CD14-positive monocyte (primary cell): ENCODE data around the gene ATF4. TPM values are rescaled to one million over a fixed set of nuclear protein-coding genes. Genes with fewer than 3 reads are reported as not detected.

Source experiments
- DNase-seq, 3 donors: peaks; one replicate each; pipeline ENCODE4 v3.0.0-alpha.2; 2011 to 2022
- H2AFZ ChIP-seq: 2 replicates; pipeline ENCODE4 v1.6.0; 2012; ENCODE audit warnings: mild to moderate bottlenecking, low read depth, low read length, inconsistent platforms; ENCODE audit not compliant: insufficient read depth, poor library complexity, severe bottlenecking
- H3K27ac ChIP-seq, 2 donors: 1 replicate in 1 of 2; 2 replicates in 1 of 2; pipeline ENCODE4 v1.5.1; 2012 to 2013; ENCODE audit warnings: low read length in 2 of 2, control low read depth in 1 of 2, inconsistent platforms in 1 of 2, low read depth in 1 of 2, mild to moderate bottlenecking in 1 of 2
- H3K27me3 ChIP-seq, 2 donors: one replicate each; pipeline versions ENCODE4 v1.6.0 to v1.6.1; 2011 to 2013; ENCODE audit warnings: low read length in 2 of 2; ENCODE audit not compliant: control insufficient read depth in 2 of 2, insufficient read depth in 2 of 2
- H3K36me3 ChIP-seq, 2 donors: replicated peaks in 1 of 2; 1 replicate in 1 of 2; 2 replicates in 1 of 2; pipeline versions ENCODE4 v1.5.1 to v1.6.1; 2012 to 2013; ENCODE audit warnings: low read length in 2 of 2, control low read depth in 1 of 2, inconsistent platforms in 1 of 2, mild to moderate bottlenecking in 1 of 2; ENCODE audit not compliant: insufficient read depth in 2 of 2, control insufficient read depth in 1 of 2
- H3K4me1 ChIP-seq, 2 donors: 1 replicate in 1 of 2; 2 replicates in 1 of 2; pipeline versions ENCODE4 v1.5.1 to v1.6.1; 2012 to 2013; ENCODE audit warnings: low read length in 2 of 2, control low read depth in 1 of 2, inconsistent platforms in 1 of 2, mild to moderate bottlenecking in 1 of 2, moderate library complexity in 1 of 2; ENCODE audit not compliant: insufficient read depth in 2 of 2, control insufficient read depth in 1 of 2
- H3K4me2 ChIP-seq: replicated peaks from 2 replicates; pipeline ENCODE3; 2012; ENCODE audit warnings: low read length, moderate library complexity, mild to moderate bottlenecking; ENCODE audit not compliant: poor library complexity, severe bottlenecking; ENCODE audit errors: extremely low read depth
- H3K4me3 ChIP-seq, 3 experiments: fragments of 200-600 bp in 1 of 3; sonication (generic) in 1 of 3; replicated peaks in 1 of 3; 1 replicate in 2 of 3; 2 replicates in 1 of 3; pipeline ENCODE4 v1.5.1; 2011 to 2013; ENCODE audit warnings: low read length in 3 of 3, mild to moderate bottlenecking in 3 of 3, control low read depth in 2 of 3, low read depth in 2 of 3, inconsistent platforms in 1 of 3, moderate library complexity in 1 of 3
- H3K79me2 ChIP-seq: 2 replicates; pipeline ENCODE4 v1.6.0; 2012; ENCODE audit warnings: mild to moderate bottlenecking, control low read depth, inconsistent platforms, low read length, moderate library complexity; ENCODE audit not compliant: insufficient read depth
- H3K9ac ChIP-seq: 2 replicates; pipeline ENCODE4 v1.6.0; 2017; ENCODE audit warnings: low read length, mild to moderate bottlenecking; ENCODE audit not compliant: insufficient read depth, poor library complexity, severe bottlenecking
- H3K9me3 ChIP-seq, 2 donors: replicated peaks in 1 of 2; 1 replicate in 1 of 2; 2 replicates in 1 of 2; pipeline versions ENCODE4 v1.5.1 to v1.6.1; 2012 to 2013; ENCODE audit warnings: low read length in 2 of 2, control low read depth in 1 of 2; ENCODE audit not compliant: control insufficient read depth in 1 of 2, insufficient read depth in 1 of 2
- H4K20me1 ChIP-seq: 2 replicates; pipeline ENCODE4 v1.6.0; 2012; ENCODE audit warnings: mild to moderate bottlenecking, low read length, control low read depth, moderate library complexity; ENCODE audit not compliant: insufficient read depth
- H3K27ac Mint-ChIP-seq, 7 donors: one replicate each; pipeline ENCODE4 v1.8.0; 2020; ENCODE audit warnings: mild to moderate bottlenecking in 7 of 7, mixed read lengths in 7 of 7, moderate library complexity in 6 of 7, inconsistent platforms in 2 of 7
- H3K27me3 Mint-ChIP-seq, 3 donors: one replicate each; pipeline ENCODE4 v1.8.0; 2021 to 2022; ENCODE audit warnings: low read depth in 3 of 3, mild to moderate bottlenecking in 3 of 3, mixed read lengths in 3 of 3, moderate library complexity in 3 of 3, inconsistent platforms in 1 of 3
- H3K36me3 Mint-ChIP-seq, 2 donors: one replicate each; pipeline ENCODE4 v1.8.0; 2020; ENCODE audit warnings: mixed read lengths in 2 of 2, inconsistent platforms in 1 of 2, mild to moderate bottlenecking in 1 of 2
- H3K4me1 Mint-ChIP-seq: one replicate; pipeline ENCODE4 v1.8.0; 2020; ENCODE audit warnings: mild to moderate bottlenecking, mixed read lengths
- H3K4me3 Mint-ChIP-seq, 2 donors: one replicate each; pipeline ENCODE4 v1.8.0; 2020; ENCODE audit warnings: mild to moderate bottlenecking in 2 of 2, mixed read lengths in 2 of 2, moderate library complexity in 1 of 2
- H3K9me3 Mint-ChIP-seq, 7 donors: one replicate each; pipeline ENCODE4 v1.8.0; 2020 to 2022; ENCODE audit warnings: mixed read lengths in 7 of 7, mild to moderate bottlenecking in 6 of 7, moderate library complexity in 6 of 7, inconsistent platforms in 2 of 7
- WGBS: methylation state at CpG from one replicate; pipeline ENCODE4 v1.1.5; 2013; ENCODE audit warnings: missing lambda C conversion rate; ENCODE audit not compliant: insufficient coverage; 5-methylcytosine and 5-hydroxymethylcytosine counted together
- intact Hi-C, 2 donors: fragments of 100-400 bp; cut with micrococcal nuclease; formaldehyde crosslinking; loops; one replicate each; pipeline versions ENCODE4 v1.15.0 to v1.15.1; 2023
- polyA plus RNA-seq, 3 donors: library from polyadenylated mRNA; depleted of rRNA in 1 of 3; unstranded in 2 of 3; stranded (reverse) in 1 of 3; fragments of 300-500 nt in 2 of 3; fragments of >200 nt in 1 of 3; fragmentation: Illumina TruSeq in 2 of 3; gene quantifications; 1 replicate in 2 of 3; 2 replicates in 1 of 3; pipeline ENCODE4 v1.2.3, GENCODE V29; 2012 to 2021
- TF ChIP-seq, protein P1 (sequence below): fragments of 200-600 bp; IDR thresholded peaks from one replicate; pipeline ENCODE4 v1.8.0; 2022; ENCODE audit warnings: antibody characterized with exemption, mild to moderate bottlenecking

ATF4 gene
- polyA plus RNA-seq, 3 donors, result 55.1 to 606 (median 59.0) TPM

DNA sequence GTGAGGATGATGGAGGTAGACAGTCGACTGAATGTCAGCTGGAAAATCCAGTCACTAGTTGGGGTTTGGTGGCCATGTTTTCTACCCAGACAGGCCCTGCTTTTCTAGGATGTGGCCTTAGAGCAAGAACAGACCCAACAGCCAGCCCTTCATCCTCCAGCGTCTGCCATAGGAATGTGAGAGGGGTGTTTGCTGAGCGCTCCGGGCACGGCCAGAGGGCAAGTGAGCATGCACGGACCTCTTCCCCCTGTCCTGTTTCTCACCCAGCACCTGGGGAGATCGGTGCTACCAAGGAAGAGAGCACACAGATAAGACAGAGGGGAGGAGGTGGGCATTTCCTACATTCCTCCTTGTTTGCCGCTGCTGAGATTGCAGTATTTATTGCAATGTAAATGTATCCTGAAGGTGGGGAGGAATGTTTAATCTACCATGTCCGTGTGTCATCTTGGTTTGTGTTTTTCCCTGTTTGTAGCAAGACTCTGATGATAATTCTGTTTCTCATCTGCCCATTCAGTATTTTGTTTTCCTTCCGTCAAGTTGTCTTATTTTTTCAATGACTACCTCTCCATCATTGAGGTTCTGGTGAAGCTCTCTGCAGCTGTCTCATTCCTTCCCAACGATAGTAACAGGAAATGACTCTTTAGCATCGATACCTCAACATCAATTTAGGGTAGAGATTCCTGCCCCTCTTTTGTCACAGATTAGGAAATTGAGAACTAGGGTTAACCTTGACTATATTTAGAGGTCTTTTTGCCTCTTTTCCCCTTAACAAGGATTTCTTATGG, 4.9 kb upstream of the ATF4 start:
- Histone ChIP-seq H3K4me2 (no peak overlapping the region), H3K4me3 (no peak overlapping the region), H3K4me1 (peaks cover 18 to 23% of the 10 kb centered on the region in 2 donors), H3K27me3 (no peaks in the 10 kb centered on the region), H3K9me3 (no peaks in the 10 kb centered on the region), H3K36me3 (peaks cover 61 to 71% of the 10 kb centered on the region in 2 donors), H3K79me2 (peaks cover 50% of the 10 kb centered on the region), H3K9ac (no peak overlapping the region), H2AFZ (no peak overlapping the region), H4K20me1 (peaks cover 27% of the 10 kb centered on the region), H3K27ac (no peak overlapping the region)
- peaks cover 62 to 69% of the 10 kb centered on the region in 2 donors for H3K36me3 Mint-ChIP-seq
- TF ChIP-seq, protein P1, sequence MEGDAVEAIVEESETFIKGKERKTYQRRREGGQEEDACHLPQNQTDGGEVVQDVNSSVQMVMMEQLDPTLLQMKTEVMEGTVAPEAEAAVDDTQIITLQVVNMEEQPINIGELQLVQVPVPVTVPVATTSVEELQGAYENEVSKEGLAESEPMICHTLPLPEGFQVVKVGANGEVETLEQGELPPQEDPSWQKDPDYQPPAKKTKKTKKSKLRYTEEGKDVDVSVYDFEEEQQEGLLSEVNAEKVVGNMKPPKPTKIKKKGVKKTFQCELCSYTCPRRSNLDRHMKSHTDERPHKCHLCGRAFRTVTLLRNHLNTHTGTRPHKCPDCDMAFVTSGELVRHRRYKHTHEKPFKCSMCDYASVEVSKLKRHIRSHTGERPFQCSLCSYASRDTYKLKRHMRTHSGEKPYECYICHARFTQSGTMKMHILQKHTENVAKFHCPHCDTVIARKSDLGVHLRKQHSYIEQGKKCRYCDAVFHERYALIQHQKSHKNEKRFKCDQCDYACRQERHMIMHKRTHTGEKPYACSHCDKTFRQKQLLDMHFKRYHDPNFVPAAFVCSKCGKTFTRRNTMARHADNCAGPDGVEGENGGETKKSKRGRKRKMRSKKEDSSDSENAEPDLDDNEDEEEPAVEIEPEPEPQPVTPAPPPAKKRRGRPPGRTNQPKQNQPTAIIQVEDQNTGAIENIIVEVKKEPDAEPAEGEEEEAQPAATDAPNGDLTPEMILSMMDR, result no peak
- H3K27ac Mint-ChIP-seq, result no peak overlapping the region
- DNase-seq, result no peak
- no peaks in the 10 kb centered on the region for H3K9me3 Mint-ChIP-seq
- H3K4me1 Mint-ChIP-seq, result peaks cover 22% of the 10 kb centered on the region
- H3K27me3 Mint-ChIP-seq, result peaks cover 0 to 1% (median 0%) of the 10 kb centered on the region in 3 donors
- no peak overlapping the region for H3K4me3 Mint-ChIP-seq
- intact Hi-C loops, result no loop called here
- WGBS, result 72% methylated on average over 2 of the region's 12 CpGs

DNA sequence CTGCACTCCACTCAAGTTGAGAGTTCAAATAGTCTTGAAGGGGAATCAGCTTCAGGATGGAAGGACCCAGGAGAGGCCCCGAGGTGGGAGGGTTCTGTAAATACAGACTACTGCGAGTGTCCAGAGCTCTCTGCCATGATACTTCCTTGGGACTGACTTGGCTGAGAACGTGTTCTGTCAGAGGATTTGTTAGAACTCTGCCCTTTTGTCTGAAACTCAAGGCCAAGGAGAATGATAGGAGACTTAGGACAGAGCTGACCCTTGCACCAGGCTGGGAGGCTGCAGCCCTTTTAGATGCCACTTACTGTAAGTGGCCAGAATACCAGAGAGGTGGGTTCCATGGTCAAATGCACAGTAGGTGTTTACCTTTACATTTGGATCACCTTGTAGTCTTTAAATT, 2.9 kb upstream of the ATF4 start:
- Histone ChIP-seq H4K20me1 (peaks cover 39% of the 10 kb centered on the region), H3K4me1 (peaks cover 32 to 38% of the 10 kb centered on the region in 2 donors), H3K4me3 (no peak overlapping the region), H3K27me3 (no peaks in the 10 kb centered on the region), H3K27ac (no peak overlapping the region), H3K4me2 (no peak overlapping the region), H2AFZ (no peak overlapping the region), H3K36me3 (peaks cover 53 to 64% of the 10 kb centered on the region in 2 donors), H3K79me2 (peaks cover 61% of the 10 kb centered on the region), H3K9ac (no peak overlapping the region), H3K9me3 (no peaks in the 10 kb centered on the region)
- Mint-ChIP-seq H3K36me3 (peaks cover 56 to 67% of the 10 kb centered on the region in 2 donors), H3K4me1 (peaks cover 36% of the 10 kb centered on the region), H3K27me3 (peaks cover 0 to 8% (median 0%) of the 10 kb centered on the region in 3 donors), H3K9me3 (no peaks in the 10 kb centered on the region), H3K4me3 (no peak overlapping the region), H3K27ac (peak overlapping the region in 1 of 7 donors; percentile 60)
- WGBS, result 100% methylated on average over 2 of the region's 3 CpGs
- intact Hi-C loops, result no loop called here
- TF ChIP-seq, protein P1, result no peak
- DNase-seq, result no peak
